NCI-H1417 treated with DMSO at 0.1 percent for 48 hours (cell line): ENCODE results near the gene EMC10.
A peak's percentile ranks its signal among the peaks of the same experiment; 100 is the strongest.
"Not testable (repeated sequence)": the region's sequence is repeated elsewhere in the genome, so short reads cannot be mapped to it uniquely, and the experiment has no call there.

Experiments
- DNase-seq: peaks from one replicate; lab custom pipeline; 2025; lab: John Stamatoyannopoulos, UW

The EMC10 gene

DNA sequence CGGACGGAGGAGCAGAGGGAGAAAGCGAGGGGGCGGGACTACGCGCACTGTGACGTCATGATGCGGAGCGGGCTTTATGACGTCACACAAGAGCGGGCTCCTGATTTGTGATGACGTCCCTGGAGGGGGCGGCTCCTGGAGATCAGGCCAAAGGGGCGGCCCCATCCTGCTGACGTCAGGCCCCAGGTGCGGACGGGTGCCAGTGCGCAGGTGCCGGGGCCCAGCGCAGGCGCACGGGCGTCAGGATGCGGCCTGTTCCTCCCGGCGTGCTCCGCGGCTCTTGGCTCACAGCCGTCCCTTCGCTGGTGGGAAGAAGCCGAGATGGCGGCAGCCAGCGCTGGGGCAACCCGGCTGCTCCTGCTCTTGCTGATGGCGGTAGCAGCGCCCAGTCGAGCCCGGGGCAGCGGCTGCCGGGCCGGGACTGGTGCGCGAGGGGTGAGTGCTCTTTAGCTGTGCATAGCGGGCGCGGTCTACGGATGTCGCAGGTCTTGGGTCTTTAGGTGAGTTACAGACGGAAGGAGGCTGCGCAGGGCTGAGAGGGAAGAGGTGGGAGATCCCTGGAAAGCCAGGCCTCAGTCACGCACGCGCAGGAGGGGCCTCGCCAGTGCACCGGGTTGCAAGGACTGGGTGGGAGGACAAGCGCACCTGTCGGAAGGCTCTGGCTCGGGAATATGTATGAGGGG, at the start of gene EMC10, which contains the start of gene GARIN5A:
TSS of gene EMC10 (plus strand) at position 284 of the 683 bp plus-strand sequence. CDS start at position 322, 38 bp downstream.
TSS of gene GARIN5A (minus strand) at position 625 of the 683 bp plus-strand sequence. CDS start at position 165, 460 bp downstream.
- no peak for DNase-seq

DNA sequence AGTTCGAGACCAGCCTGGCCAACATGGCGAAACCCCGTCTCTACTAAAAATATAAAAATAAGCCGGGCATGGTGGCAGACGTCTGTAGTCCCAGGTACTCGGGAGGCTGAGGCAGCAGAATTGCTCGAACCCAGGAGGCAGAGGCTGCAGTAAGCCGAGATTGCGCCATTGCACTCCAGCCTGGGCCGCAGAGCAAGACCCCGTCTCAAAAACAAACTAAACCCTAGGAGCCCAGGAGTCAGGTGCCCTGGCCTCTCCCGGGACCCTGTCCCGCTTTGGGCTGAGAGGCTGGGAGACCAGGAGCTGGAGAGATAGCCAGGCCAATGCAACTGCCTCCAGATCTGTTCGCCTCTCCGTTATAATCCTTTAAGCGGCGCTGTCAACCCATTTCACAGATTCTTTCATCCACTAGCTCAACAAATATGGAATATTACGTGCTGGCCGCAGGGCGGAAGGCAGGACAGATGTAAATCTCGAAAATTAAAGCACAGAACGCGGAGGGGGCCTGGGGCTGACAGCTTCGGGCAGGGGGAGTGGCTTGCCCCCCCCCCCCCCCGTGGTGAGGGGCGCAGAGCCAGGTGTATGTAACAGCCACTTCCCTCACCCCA, 48.9 kb upstream of the EMC10 start:
- no peak for DNase-seq

DNA sequence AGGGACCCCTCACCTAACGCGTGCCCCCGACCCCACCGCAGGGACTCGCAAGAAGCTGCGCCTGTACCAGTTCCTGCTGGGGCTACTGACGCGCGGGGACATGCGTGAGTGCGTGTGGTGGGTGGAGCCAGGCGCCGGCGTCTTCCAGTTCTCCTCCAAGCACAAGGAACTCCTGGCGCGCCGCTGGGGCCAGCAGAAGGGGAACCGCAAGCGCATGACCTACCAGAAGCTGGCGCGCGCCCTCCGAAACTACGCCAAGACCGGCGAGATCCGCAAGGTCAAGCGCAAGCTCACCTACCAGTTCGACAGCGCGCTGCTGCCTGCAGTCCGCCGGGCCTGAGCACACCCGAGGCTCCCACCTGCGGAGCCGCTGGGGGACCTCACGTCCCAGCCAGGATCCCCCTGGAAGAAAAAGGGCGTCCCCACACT, 48.3 kb upstream of the EMC10 start:
- no peak for DNase-seq

DNA sequence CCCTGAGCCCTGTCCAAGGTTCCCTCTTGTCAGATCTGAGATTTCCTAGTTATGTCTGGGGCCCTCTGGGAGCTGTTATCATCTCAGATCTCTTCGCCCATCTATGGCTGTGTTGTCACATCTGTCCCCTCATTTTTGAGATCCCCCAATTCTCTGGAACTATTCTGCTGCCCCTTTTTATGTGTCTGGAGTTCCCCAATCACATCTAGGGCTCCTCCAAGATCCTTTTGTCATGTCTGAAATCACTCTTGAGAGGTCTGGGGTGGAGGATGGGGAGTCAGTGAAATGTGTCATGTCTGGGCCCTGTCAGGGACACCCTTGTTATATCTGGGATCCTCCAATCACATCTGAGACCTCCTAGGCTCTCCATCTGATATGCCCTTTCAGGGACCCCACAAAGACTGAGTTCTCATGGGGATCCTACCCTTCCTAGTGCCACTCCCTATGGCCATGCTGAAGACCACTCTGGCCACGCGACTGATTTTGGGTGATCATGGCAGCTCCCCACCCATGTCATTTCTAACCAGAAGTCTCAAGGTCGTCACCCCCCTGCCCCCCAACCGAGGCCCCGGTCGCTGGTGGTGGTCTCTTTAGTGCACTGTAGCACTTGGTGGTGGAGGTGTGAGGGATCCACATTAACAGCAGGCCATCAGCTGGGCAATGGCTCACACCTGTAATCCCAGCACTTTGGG, 47.4 kb upstream of the EMC10 start:
- DNase-seq: no peak

DNA sequence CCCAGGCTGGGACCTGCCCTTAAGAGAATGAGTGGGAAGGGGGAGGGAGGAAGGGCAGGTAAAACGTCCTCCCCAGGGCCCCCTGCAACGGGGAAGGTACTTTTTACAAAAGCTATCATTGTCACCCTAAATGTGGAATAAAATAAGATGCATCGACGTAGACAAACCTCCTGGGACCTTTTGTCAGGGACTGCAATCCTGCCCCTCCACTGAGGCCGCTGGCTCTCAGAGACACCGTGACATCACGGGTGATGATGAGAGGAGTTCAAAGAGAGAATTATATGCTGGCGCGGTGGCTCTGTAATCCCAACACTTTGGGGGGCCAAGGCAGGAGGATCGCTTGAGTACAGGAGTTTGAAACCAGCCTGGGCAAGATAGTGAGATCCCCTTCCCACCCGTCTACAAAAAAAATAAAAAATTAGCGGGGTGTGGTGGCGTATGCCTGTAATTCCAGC, 45.4 kb upstream of the EMC10 start:
- DNase-seq: no peak

DNA sequence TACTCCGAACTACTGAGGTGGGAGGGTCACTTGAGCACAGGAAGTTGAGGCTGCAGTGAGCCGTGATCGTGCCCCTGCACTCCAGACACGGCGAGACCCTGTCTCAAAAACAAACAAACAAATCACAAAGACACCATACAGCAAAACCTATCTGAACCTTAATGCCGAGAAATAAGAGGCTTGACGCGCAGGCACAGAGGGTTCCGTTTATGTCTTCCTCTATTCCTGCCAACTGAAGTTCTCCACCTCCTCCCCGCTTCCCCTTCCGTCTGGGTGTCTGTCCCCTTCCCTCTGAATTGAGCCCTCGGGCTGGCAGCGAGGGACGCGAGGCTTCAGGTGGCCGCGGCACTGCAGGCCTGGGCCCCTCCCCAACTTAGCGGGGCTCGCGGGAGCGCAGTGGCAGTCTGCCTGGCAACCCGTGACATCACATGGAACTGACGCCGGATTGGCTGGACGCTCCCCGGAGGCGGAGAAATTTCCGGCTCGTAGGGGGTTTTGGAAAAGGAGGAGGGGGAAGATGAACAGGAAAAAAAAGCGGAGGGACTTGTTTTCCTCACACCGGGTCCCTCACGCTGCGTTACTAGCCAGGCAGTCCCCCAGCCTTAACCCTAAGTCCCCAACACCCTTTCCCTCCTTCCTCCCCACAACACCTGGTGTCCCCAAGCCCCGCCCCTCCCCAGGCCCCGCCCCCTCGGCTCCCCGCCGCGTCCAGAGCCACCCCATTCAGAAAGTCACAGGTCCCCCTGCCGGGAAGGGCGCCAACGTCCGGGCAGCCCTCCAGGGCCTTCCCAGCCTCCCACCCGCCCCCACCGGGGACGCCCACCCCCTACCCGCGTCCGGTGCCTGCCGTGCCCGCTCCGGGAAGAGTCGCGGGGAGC, 44.7 kb upstream of the EMC10 start:
- DNase-seq: peak; percentile 13

DNA sequence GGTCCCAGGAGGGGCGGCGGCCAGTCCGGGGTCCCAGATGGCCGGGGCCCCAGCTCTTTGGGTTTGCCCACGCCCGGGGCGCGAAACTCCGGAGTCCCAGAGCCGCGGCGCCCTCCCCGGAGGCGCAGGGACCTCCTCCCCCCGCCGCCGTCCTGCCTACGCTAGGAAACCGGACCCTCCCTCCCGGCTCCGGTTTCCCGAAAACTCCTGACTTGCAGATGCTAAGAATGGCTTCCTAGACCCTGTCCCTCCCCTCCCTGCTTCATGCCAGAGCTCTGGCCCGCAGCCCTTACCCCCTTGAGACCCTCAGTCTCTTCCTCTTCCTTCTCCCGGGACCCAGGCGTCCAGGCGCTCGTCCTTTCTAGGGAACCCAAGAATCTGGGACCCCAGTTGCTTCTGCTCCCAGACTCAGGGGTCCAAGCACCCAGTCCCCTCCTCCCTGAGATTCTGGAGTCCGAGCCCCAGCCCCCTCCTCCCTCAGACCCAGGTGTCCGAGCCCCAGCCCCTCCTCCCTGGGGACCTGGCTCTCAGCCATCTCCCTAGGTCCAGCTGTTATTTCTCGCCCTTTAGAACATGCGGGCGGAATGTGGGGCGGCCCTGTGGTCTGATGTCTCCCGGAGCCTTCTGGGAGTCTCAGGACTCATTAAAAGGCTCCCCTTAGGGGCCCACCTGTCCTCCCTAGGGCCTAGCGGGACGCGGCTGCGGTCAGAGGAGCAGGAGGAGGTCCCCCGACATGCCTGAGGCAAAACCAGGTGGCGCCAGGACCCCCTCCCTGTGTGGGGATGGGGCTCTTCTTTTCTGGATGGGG, 43.9 kb upstream of the EMC10 start, which contains the start of gene MYBPC2:
TSS of gene MYBPC2 (plus strand) at position 672 of the 808 bp plus-strand sequence. CDS start at position 734, 62 bp downstream.
- DNase-seq: no peak

DNA sequence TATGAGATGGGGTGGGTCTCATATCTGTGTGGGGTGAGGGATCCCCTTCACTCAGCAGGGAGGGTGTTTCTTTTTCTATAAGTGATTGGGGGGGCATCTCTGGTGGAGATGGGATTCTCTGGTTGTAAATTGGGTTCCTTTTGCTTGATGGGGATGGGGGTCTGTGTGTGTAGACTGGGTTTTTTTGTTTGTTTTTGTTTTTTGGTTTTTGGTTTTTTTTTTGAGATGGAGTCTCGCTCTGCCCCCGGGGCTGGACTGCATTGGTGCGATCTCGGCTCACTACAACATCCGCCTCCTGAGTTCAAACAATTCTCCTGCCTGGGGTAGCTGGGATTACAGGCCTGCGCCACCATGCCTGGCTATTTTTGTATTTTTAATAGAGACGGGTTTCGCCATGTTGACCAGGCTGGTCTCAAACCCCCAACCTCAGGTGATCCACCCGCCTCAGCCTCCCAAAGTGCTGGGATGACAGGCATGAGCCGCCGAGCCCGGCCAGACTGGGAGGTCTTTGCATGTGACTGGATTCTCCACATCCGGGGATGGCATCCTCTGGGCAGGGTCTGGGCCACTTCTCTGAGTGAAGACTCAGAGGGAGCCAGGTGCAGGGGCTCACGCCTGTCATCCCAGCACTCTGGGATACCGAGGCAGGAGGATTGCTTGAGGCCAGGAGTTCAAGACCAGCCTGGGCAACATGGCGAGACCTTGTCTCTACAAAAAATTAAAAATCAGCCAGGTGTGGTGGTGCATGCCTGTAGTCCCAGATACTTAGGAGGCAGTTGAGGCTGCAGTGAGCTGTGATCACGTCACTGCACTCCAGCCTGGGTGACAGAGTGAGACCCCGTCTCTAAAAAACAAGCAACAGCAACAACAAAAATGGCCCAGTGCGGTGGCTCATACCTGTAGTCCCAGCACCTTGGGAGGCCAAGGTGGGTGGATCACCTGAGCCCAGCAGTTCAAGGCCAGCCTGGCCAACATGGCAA, 42.8 kb upstream of the EMC10 start:
- DNase-seq: no peak

DNA sequence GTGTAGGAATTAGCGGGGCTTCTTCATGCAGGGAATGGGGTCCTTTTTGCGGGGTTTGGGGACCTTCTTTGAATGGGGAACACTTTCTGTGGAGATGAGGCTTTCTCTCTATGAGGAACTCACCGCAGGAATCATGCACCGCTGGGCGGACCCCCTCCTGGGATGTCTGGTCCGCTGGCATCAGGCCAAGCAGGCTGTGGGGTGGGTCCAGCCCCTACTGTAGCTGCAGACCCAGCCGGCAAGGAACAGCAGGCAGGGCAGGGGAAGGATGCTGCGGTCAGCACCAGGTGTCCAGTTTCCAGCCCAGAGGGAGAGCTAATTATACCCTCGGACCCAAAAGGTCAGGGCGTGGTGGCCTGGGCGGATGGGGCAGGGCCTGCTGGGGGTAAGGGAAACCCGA, 41.8 kb upstream of the EMC10 start:
- DNase-seq: no peak

DNA sequence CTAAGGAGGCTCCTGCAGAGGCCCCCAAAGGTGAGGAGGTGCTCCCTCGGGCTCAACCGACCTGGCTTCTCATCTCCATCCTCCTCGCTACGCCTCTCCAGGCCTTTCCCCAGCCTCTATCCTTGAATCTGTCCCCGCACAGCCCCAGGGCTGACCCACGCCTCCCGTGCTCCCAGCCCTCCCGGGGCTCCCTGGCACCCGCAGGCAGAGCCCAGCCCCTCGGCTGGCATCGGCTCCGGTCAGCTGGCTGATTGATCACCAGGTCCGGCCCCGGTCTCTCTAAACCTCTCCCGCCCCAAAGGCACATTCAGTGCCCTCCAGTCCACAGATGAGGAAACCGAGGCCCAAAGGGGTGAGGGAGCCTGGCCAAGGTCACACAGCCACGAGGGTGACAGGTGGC, 41.1 kb upstream of the EMC10 start:
- no peak for DNase-seq

DNA sequence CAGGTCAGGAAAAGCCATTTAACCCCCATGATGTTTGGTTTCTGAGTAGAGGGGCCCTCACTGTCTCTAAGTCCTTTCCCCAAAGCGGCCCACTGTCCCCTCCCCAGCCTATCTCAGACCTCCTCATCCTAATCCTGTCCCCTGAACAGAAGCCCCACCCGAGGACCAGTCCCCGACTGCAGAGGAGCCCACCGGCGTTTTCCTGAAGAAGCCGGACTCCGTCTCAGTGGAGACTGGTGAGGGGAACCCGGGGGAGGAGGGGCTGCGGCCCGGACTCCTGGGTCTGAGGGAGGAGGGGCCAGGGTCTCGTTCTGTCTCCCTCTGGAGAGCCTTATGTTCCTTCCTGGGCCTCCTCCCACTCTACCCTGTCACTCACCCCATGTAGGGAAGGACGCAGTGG, 40.7 kb upstream of the EMC10 start:
- DNase-seq: no peak

DNA sequence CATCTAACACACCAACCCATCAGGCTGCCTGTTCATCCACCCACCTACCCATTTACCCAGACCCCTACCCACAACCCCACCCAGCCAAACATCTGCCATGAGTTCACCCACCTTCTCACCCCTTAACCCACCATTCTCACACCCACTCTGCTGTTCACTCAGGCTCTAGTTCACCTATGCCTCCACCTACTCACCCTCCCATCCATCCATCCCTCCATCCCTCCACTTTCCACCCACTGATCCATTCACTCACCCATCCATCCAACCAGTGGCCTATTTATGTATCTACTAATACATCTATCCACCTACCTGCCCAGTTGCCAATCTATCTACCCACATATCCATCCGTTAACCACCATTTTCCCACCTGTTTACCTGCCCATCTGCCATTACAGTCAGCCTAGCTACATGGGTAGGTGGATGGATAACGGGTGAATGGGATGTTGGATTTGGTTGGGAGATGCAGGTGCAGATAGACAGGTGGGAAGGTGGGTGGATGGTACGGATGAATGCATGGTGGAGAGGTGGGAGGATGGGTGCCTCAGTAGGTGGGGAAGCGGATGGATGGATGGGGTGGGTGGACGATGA, 38.4 kb upstream of the EMC10 start:
- DNase-seq: no peak

DNA sequence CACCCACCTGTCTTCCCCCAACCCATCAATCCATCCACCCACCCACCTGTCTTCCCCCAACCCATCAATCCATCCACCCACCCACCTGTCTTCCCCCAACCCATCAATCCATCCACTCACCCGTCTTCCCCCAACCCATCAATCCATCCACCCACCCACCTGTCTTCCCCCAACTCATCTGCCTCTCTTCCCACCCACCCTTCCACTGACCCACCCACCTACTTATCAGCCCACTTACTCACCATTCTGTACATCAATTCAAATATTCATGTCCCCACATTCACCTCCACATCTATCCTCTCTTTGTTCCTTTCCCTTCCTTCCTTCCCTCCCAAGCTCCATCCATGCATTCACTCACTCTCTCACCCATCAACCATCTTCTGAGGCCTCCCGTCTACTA, 37.2 kb upstream of the EMC10 start:
- DNase-seq: not testable (repeated sequence)

DNA sequence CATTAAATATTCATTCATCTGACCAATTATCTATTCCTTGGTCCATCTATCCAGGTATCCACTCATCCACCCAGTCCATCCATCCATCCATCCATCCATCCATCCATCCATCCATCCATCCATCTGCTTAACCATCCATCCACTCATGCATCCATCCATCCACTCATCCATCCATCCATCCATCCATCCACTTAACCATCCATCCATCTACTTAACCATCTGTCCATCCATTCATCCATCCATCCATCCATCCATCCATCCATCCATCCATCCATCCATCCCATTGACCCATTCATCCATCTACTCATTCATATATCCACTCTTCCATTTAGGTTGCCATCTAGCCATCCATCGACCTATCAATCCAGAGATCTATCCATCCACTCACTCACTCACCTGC, 32.2 kb upstream of the EMC10 start:
- no peak for DNase-seq

DNA sequence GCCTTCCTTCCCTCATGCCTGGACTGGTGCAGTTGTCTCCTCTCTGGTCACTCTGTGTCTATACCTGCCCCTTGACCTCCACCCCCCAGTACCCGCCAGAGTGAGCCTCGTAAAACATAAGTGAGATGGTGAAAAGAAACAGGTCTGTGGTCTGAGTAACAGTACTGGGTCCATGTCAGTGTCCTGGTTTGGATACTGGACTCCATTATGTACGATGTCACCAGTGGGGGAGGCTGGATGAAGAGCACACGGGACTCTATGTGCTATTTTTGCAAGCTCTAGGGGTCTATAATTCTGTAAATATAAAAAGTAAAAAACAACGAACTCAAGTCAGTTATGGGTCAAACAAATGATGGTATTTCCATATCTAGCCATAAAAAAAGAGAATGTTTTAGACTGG, 29.3 kb upstream of the EMC10 start:
- DNase-seq: no peak

DNA sequence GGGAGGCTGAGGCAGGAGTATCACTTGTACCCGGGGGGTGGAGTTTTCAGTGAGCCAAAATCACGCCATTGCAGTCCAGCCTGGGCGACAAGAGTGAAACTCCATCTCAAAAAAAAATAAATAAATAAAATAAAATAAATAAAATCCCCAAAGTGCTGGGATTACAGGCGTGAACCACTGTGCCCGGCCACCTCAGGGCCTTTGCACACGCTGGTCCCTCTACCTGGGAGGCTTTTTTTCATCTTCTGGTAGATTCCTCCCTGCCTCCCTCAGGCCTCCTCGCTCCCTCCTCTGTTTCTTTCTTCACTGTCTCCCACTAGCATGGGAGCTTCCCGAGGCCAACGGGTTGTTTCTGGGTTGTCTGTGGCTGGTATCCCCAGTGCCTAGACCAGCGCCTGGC, 28.6 kb upstream of the EMC10 start:
- DNase-seq: no peak

DNA sequence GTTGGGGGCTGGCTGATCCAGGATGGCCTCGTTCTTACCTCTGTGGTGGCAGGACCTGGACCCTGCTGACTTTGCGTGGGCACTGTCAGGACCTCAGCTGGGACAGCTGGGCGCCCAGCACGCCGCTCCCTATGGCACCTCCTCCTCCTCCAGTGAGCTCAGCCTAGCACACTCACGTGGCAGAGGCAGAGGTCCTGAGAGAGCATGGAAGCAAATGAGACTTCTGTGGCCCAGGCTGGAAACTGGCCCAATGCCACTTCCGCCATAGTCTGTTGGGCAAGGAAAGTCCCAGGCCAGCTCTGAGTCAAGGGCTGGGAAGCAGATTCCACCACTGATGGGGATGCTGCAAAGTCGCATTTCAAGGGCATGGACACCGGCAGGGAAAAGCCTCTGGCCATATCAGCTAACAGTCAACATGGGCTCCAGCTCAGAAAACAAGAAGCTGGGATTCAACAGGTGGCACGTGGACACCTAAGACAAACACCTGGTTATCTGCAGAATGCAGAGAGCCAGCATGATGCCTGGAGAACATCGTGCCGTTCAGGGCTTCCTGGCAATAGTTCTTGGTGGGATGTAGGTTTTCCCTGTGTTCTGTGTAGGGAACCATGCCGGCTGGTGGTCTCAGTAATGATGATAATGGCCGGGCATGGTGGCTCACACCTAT, 26.9 kb upstream of the EMC10 start:
- DNase-seq: no peak

DNA sequence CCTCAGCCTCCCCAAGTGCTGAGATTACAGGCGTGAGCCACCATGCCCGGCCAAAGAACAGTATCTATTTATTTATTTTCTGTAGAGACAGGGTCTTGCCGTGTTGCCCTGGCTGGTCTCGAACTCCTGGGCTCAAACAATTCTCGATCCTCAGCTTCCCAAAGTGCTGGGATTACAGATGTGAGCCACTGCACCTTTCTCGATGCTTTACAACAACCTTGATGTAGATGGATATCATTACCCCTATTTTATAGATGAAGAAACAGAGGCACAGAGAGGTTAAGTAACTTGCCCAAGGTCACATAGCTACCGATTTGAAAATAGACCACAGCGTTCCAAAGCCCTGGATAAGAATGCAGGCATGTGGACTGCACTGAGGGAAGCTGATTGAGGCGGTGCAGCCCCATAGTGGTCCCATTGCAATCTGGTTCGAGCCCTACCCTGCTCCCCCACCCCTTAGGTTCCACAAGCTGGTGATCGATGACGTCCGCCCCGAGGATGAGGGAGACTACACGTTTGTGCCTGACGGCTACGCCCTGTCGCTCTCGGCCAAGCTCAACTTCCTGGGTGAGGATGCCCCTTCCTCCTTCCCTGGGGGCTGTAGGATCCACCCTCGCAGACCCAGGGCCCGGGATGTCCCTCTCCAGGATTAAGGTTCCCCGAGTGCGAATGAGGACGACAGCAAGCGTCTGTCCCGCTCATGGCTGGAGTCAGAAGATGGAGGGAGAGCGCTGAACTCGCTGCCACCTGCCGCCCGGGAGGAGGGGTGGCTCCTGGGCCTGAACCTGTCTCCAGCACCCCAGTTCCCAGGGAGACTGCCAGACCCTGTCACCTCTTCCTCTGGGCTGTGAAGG, 25.7 kb upstream of the EMC10 start:
- DNase-seq: no peak
